Measurements from ENCODE around the gene C10orf88.

Gene C10orf88, protein sequence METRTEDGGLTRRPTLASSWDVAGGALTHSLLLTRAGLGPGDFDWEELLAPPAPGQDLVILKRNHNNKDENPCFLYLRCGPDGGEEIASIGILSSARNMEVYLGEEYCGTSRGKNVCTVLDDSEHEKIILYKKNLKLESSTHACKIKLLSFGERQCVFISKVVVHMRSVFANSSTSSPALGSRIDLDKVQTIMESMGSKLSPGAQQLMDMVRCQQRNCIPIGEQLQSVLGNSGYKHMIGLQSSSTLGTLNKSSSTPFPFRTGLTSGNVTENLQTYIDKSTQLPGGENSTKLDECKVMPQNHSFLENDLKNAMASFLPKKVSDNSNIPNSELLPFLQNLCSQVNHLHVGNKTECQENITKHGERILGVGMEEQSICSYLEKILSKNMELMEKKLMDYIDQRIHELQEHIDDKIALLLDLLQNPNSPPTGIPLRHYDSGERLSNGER

DNA sequence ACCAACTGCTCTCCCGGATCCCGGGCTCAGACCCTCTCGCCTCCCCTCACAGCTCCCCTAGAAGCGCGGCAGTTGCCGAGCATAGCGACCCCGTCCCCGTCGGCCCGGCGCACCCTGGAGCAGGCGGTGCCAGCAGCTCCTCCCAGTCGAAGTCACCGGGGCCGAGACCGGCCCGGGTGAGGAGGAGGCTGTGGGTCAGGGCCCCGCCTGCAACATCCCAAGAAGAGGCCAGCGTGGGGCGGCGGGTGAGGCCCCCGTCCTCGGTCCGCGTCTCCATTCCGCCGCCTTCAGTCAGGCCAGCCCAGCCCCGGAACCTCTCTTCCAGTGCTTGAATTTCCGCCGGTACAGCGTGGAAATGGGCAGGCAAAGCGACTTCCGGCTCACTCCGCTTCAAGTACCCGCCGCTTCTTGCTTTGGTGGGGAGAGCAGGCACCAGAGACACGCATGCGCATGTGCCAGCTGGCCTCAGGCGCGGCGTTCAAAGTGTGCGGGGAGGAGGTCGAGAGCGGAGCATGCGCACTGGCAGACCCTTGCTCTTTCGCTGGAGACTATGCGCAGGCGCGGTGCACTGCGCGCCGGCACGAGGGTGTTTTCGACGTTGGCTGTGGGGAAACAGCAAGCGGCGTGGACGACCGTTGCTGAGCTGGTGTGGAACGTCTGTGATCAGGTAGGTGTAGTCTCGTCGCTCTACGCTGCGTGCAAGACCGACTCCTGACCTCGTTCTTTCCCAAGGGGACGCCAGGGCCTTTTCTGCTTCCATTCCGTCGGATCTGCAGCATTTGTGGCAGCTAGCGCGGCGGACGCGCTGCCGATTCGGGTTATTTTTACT lies at the start of gene C10orf88:
Gene C10orf88 (minus strand): TSS at position 326 of the 829 bp plus-strand sequence. CDS start 49 bp downstream, at position 277.
- peak; percentile 98 for DNase-seq (ENCODE audit: low read depth)

DNA sequence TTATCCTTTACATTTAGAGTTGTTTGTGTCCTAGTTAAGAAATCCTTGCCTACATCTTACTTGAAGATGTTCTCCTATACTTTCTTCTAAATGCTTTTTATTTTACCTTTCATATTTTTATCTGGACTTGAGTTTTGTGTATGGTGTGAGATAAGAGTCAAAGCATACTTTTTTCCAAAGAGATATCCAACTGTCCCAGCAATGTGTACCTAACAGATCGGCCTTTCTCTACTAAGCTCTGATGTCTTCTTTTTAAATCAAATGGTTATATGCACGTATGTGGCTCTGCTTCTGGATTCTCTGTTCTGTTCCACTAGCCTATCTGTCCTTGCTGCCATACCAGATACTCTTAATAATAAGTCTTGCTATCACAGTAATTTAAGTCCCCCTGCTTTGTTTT lies 47.3 kb upstream of the C10orf88 start:
- no peak for DNase-seq (ENCODE audit: low read depth)

DNA sequence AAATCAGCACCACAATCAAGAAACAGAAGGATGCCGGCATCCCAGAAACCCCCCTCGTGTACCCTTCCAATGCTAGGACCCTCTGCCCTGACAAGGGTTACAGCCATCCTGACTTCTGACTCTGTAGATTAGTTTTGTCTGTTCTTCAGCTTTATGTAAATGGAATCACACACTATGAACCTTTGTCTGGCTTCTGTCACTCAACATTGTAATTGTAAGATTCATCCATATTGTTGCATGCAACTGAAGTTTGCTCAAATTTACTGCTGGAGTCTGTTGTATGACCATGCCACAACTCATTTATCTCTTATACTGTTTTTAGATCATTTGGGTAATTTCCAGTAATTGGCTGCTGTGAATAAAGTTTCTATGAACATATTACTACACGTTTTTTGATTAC lies 46.1 kb upstream of the C10orf88 start:
- DNase-seq (ENCODE audit: low read depth), result no peak

DNA sequence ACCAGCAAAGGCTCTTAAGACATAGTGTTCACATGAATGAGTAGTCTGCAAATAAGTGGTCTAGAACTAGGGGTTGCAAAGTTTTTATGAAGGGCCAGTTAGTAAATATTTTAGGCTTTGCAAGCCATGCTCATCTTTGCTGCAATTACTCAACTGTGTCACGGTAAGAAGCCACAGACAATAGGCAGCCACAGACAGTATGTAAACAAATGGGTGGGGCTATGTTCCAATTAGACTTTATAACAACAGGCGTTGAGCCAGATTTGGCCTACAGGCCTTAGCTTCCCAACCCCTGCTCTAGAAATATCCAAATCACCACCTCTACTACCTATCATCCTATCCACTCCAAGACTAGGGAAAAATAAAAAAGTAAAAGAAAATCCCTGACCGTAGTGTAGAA lies 45.3 kb upstream of the C10orf88 start:
- no peak for DNase-seq (ENCODE audit: low read depth)

DNA sequence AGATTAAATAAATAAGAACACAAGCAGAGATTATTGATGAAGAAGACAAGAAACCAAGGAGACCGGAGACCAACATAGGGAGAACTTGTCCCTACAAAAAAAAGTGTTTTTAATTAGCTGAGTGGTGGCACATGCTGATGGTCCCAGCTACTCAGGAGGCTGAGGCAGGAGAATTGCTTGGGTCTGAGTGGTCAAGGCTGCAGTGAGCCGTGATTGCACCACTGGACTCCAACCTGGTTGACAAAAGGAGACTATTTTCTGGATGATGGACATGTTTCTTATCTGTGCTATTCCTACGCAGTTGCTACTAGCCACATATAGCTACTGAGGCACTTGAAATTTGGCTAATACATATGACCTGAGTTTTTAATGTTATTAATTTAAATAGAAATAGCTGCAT lies 44.9 kb upstream of the C10orf88 start:
- DNase-seq (ENCODE audit: low read depth), result no peak

DNA sequence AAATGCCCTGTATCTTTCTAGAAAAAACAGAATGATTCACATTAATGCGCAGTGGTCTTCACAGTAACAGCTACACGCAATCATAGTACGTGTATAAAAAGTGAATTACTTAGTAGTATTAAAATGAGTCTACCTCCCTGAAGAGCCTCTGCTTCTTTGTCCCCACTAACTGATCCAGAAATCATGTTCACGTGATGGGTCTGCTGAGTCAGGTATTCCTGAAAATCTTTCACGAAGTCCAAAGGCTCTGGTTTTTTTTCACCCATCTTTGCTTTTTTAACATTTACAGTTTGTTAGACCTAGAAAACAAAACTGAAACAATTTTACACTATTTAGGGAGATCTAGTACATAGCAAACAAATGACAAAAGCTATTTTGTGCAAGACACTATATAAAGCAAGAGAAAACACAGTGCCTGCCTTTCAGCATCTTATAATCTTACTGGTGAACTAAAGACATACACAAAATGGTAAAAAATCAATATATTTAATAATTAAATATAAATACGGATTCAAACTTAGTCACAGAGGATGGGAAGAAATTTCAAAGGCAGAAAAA lies 44.4 kb upstream of the C10orf88 start:
- DNase-seq (ENCODE audit: low read depth), result no peak

DNA sequence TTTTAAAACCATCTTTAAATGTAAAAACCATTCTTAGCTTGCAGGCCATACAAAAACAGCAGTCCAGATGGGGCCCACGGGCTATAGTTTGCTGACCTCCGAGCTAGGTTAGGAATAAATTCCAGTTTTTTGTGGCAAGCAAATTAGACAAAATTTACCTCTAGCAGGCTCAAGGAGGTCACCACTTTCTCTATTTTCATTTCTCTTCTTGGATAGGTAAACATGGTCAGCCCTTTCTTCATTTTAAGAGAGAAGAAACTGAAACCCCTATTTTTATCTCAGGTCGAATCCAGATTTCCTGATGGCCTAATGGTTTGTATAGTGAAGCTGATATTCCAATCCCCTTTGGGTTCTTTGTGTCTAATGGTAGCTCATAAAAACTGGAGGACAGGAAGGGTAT lies 43.8 kb upstream of the C10orf88 start:
- DNase-seq (ENCODE audit: low read depth), result no peak

DNA sequence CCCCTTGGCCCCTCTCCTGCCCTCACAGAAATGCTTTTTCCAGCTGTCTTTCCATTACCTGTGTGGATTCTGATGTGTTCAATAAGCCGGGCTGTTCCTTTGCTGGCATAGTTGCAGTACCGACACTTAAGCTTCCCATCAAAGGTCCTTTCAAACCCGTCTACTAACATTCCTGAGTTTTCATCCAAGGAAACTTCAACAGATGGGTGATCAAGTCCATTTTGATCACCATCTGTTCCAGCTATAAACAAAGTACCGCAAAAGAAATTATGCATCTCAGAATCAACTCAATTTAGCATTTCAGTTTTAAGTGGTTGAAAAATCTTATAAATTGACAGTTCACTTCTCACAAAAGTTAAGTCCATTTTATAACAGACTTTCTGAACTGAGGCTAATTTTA lies 41.9 kb upstream of the C10orf88 start:
- DNase-seq (ENCODE audit: low read depth), result no peak

DNA sequence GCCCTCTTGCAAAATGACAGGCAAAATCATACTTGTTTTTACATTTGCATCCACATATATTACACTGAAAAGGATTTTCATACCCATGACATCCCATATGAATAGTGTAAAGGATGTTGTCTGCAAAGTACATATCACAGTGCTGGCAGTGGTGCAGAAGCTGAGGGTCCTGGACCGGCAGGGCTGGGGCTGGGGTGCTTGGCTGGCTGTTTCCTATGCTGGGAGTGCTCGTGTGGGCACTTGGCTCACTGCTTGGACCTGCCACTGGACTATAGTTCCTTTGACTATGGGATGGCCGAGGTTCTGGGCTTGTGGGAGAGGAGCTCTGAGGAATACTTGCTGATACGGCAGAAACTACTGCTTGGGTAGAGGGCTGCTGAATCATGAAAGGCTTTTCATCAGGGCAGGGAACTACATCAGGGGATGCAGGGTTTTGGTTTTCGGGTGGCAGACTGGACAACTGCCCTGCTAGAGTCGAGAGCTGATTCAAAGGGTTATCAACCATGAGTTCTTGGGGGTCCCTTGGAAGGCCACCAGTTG lies 39.8 kb upstream of the C10orf88 start:
- DNase-seq (ENCODE audit: low read depth), result no peak

DNA sequence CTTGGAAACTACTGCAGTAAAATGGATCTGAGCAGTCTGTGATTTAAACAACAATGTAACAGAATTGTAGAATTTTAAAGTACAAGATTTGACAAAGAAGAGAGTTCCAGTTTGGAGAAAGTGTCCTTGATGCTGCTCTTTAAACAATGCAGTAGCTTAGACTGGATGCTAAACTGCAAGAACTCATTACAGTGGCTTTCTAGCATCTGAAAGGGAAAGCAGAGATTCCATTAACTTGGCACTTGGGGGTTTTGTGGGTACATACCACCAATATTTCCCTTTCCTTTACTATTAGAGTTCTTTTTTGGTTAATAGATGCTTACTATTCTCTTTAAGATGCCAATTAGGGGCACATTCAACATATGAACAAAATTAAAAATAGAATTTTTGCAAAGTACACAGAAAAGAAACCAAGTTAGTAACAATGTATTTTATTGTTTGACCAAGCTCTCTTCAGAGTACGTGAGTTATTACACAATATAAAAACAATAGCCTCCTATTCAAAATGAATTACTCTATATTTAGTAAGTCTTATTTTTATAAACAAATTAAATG lies 38.1 kb upstream of the C10orf88 start:
- DNase-seq (ENCODE audit: low read depth), result no peak

DNA sequence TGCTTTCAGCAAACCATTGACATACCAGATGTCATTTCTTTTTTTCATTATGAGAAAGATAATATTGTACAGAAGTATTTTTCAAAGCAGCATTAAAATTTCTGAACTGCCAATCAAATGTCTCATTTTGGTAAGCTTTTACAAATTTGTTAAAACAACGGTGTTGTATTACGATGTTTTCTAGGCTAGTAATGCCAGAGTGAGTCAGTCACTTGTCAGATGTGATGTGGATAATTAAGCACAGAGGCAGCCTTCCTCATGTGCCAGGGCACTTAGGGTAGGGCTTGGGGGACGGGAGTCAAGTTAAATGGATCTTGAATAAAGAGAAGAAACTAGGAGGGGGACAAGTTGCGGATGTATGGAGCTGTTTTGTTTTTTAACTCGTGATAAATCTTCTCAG lies 36.3 kb upstream of the C10orf88 start:
- no peak for DNase-seq (ENCODE audit: low read depth)

DNA sequence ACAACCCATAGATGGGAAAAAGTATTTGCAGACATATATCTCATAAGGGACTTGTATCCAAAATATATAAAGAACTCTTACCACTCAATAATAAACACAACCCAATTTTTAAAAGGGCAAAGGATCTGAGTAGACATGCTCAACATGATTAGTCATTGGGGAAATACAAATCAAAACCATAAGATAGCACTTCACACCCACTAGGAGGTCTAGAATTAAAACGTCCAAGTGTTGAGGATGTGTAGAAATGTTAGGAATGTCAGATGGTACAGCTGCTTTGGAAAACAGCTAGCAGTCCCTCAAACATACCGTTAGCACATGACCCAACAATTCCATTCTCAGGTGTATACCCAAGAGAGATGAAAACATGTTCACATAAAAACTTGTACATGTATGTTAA lies 34.5 kb upstream of the C10orf88 start:
- no peak for DNase-seq (ENCODE audit: low read depth)

DNA sequence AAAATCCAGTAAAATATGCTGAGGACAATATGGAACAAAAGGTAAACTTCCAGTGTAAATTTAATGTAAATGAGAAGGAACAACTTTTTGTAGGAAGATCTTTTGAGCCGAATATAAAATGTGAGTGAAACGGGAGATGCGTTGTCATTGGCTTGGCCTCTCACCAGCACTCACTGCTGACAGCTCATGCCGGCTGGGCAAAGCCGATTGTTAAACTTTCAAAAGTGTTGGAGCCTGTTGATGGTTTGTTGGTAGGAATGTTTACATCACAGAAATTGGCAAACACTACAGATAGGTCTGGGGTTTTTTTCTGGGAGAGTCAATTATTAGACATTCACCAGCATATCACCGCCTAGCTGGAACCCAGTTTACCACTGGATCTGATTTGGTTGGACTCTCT lies 32.3 kb upstream of the C10orf88 start:
- DNase-seq (ENCODE audit: low read depth), result no peak

DNA sequence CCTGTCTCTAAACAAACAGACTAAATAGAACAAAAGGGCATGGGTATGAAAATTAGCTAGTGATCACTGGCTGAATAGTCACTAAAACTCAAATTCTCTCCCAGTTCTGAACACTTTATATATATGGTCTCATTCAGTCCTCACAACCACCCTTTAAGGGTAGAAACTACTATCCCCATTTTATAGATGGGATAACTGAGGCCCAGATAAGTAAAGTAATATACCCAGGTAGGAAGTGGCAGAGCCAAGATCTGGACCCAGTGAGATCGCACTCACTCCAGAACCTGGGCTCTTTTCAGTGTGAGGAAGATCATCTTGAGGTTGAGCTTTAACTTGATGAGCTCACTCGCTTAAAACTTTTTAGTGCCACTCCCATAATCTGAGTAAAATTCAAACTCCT lies 30.7 kb upstream of the C10orf88 start:
- DNase-seq (ENCODE audit: low read depth), result no peak

DNA sequence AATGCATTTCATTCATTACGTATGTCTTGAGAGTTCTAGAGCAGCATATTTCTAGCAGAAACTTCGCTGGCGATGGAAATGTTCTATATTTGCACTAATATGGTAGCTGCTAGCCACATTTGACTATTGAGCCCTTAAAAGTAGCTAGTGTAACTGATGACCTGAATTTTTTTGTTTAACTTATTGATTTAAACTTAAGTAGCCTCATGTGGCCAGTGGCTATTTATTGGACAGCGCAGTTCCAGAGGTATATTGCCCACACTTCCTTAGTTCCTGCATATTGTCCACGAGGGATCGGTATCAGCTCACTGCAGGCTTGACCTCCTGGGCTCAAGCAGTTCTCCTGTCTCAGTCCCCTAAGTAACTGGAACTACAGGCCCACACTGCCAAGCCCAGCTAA lies 29.9 kb upstream of the C10orf88 start:
- no peak for DNase-seq (ENCODE audit: low read depth)

DNA sequence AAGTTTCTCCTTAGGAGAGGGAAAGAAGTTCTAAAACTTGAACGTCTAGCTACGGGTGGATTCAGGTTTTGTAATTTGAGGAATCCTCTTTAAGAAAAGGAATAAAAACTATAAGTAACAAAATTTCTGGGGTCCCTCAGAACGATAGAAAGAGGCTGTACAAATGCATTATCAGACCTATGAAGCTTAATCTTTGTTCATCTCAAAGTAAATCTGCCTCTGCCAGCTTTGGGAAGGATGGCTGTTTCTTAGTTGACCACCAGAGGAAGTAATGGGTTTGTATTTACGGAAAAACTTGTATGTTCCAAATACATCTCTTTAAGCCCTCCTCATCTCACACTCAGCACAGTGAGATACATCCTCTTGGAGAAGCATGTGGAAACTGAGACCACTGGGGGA lies 27.0 kb upstream of the C10orf88 start:
- DNase-seq (ENCODE audit: low read depth), result no peak

DNA sequence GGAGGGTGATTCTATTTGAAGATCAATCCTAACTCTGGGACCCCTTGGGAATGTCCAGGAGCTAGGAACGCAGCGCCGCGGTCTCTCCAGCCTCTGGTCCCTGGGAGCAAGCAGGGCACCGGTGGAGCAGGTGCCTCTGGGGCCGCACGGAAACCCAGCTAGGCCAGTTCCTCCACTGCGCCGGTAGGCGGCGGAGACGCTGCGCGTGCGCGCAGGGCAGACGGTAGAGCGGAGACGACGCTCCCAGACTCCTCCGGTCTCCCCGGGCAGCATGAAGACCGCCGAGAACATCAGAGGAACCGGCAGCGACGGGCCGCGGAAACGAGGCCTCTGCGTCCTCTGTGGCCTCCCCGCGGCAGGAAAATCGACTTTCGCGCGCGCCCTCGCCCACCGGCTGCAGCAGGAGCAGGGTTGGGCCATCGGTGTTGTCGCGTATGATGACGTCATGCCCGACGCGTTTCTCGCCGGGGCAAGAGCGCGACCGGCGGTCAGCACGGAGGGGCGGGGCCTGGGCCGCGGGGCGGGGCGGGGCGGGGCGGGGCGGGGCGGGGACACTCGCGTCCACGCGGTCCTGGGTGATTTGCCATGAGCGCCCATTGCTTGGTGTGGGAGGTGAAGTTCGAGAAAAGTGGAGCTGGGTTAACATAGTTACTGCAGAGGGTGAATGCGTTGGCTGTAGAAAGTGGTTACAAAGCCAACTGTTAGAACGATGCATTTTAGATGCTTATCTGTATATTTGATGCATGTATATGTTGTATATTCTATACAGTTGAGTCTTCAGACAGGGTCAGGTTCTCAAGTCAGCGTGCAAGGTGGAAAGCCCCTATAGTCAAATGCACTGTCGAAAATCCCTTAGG lies 26.4 kb upstream of the C10orf88 start, which contains the start of gene PSTK:
Gene PSTK (plus strand): TSS at position 193 of the 857 bp plus-strand sequence. CDS start 79 bp downstream, at position 272.
- DNase-seq (ENCODE audit: low read depth), result peak; percentile 84

DNA sequence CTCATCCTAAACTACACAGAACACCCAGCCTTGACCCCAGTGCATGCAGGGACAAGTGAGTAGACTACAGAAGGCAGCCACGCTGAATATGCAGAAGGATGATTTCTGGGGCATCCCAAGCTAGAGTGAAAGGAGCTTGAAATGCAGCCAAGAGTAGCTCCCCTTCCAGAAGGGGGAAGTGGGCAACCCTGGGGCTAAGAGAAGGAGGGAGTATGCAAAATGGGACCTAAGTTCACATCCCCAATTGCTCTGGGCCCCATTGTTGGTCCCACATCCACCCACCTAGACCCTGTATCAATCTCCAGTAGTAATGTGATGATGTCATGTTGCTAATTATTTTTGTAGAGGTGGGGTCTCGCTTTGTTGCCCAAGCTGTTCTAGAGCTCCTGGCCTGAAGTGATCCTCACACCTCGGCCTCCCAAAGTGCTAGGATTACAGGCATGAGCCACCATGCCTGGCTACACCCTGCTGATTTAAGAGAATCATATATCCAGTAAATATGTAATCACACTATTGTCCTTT lies 20.6 kb upstream of the C10orf88 start:
- no peak for DNase-seq (ENCODE audit: low read depth)

DNA sequence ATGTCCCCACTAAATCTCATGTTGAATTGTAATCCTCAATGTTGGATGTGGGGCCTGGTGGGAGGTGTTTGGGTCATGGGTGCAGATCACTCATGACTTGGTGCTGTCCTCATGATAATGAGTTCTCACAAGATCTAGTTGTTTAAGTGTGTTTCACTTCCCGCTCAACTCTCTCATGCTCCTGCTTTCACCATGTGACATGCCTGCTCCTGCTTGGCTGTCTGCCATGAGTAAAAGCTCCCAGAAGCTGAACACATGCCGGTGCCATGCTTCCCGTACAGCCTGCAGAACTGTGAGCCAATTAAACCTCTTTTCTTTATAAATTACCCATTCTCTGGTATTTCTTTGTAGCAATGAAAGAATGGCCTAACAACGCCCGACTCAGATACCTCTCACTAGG lies 20.0 kb upstream of the C10orf88 start:
- no peak for DNase-seq (ENCODE audit: low read depth)

DNA sequence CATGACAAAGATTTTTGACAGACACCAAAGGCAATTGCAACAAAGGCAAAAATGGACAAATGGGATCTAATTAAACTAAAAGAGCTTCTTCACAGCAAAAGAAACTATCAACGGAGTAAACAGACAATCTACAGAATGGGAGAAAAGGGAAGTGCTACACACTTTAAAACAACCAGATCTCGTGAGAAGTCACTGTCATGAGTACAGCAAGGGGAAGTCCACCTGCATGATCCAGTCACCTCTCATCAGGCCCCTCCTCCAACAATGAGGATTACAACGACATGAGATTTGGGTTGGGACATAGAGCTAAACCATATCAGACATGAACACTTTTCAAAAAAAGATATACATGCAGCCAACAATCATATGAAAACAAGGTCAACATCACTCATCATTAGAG lies 14.7 kb upstream of the C10orf88 start:
- DNase-seq (ENCODE audit: low read depth), result no peak

DNA sequence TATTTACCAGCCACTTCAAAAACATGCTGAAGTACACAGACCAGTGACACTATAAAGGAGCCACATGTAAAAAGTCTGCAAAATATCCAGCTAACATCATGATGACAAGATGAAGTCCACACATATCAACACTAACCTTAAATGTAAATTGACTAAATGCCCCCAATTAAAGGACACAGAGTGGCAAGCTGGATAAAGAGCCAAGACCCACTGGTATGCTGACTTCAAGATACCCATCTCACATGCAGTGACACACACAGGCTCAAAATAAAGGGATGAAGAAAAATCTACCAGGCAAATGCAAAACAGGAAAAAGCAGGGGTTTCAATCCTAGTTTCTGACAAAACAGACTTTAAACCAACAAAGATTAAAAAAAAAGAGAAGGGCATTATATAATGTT lies 12.9 kb upstream of the C10orf88 start:
- no peak for DNase-seq (ENCODE audit: low read depth)

All from activated T-helper 9 cell treated with anti-CD3 and anti-CD28 coated beads, Interleukin-2, amount 50 U/mL, for 16 hours (primary cell).